ENCODE results near the gene SPRR4. TPM values are rescaled to one million over a fixed set of nuclear protein-coding genes. Genes with fewer than 3 reads are reported as not detected.

SPRR4 gene
- total RNA-seq (2014; rRNA removed; shearing (Covaris generic)) = not detected in 2 replicates

GRCh38 chr1:152970495-152970894 is at the start of gene SPRR4:
Gene SPRR4, plus strand, starts transcription at chr1:152970648. Its CDS starts 1,243 bp downstream, at chr1:152971891.
- DNase-seq (ENCODE audit: low spot score) = no peak

- no peak for DNase-seq (ENCODE audit: low spot score)
These were observed 46.3 kb upstream of the SPRR4 start for GRCh38 chr1:152924191-152924590.

- peak; percentile 33 for DNase-seq (ENCODE audit: low spot score)
These were observed 44.4 kb upstream of the SPRR4 start for GRCh38 chr1:152926091-152926490.

GRCh38 chr1:152928671-152929070 is 41.8 kb upstream of the SPRR4 start:
- DNase-seq (ENCODE audit: low spot score) = no peak

GRCh38 chr1:152932170-152932811 is 38.2 kb upstream of the SPRR4 start:
- DNase-seq (ENCODE audit: low spot score) = no peak

GRCh38 chr1:152933196-152933595 is 37.3 kb upstream of the SPRR4 start:
- DNase-seq (ENCODE audit: low spot score) = no peak

- DNase-seq (ENCODE audit: low spot score) = no peak
These were observed 29.8 kb upstream of the SPRR4 start for GRCh38 chr1:152940614-152941013.

- DNase-seq (ENCODE audit: low spot score) = no peak
These were observed 29.3 kb upstream of the SPRR4 start for GRCh38 chr1:152941037-152941711.

- DNase-seq (ENCODE audit: low spot score) = no peak
These were observed 28.3 kb upstream of the SPRR4 start for GRCh38 chr1:152942161-152942560.

GRCh38 chr1:152946248-152946647 is 24.2 kb upstream of the SPRR4 start:
- no peak for DNase-seq (ENCODE audit: low spot score)

GRCh38 chr1:152946651-152947256 is 23.7 kb upstream of the SPRR4 start, which contains the start of gene SPRR5:
Gene SPRR5, plus strand, starts transcription at chr1:152947206. Its CDS starts 1,349 bp downstream, at chr1:152948555.
- no peak for DNase-seq (ENCODE audit: low spot score)

GRCh38 chr1:152951711-152952110 is 18.7 kb upstream of the SPRR4 start:
- DNase-seq (ENCODE audit: low spot score) = no peak

GRCh38 chr1:152953761-152954160 is 16.7 kb upstream of the SPRR4 start:
- DNase-seq (ENCODE audit: low spot score) = no peak

- DNase-seq (ENCODE audit: low spot score) = peak; percentile 9
These were observed 16.0 kb upstream of the SPRR4 start for GRCh38 chr1:152954436-152954835.

- DNase-seq (ENCODE audit: low spot score) = no peak
These were observed 12.9 kb upstream of the SPRR4 start for GRCh38 chr1:152957561-152957960.

- no peak for DNase-seq (ENCODE audit: low spot score)
These were observed 11.2 kb upstream of the SPRR4 start for GRCh38 chr1:152959273-152959672.

GRCh38 chr1:152959801-152960451 is 10.5 kb upstream of the SPRR4 start:
- no peak for DNase-seq (ENCODE audit: low spot score)

GRCh38 chr1:152960452-152961044 is 9.9 kb upstream of the SPRR4 start:
- DNase-seq (ENCODE audit: low spot score) = no peak

GRCh38 chr1:152961226-152961891 is 9.1 kb upstream of the SPRR4 start:
- no peak for DNase-seq (ENCODE audit: low spot score)

GRCh38 chr1:152962876-152963415 is 7.5 kb upstream of the SPRR4 start:
- DNase-seq (ENCODE audit: low spot score) = no peak

GRCh38 chr1:152964536-152964935 is 5.9 kb upstream of the SPRR4 start:
- DNase-seq (ENCODE audit: low spot score) = no peak

Data from A172 (cell line).